Measurements from ENCODE around the gene PLXDC1.
A peak's percentile ranks its signal among the peaks of the same experiment; 100 is the strongest.

- TF ChIP-seq CTCF (IDR thresholded peaks at IDR 0.05) = no peak
- no peak for TF ChIP-seq EP300 (IDR thresholded peaks at IDR 0.05)
- peak in 1 of 4 donors; percentile 22 for TF ChIP-seq POLR2A (IDR thresholded peaks at IDR 0.05)
These were observed 43.6 kb upstream of the PLXDC1 start for GRCh38 chr17:39194985-39195524.
